GM21737 (cell line): ENCODE data around the gene MTCH1.
"Not testable (repeated sequence)": the region's sequence is repeated elsewhere in the genome, so short reads cannot be mapped to it uniquely, and the experiment has no call there.

Experiments used
- ATAC-seq: cut with Tn5 transposase; IDR thresholded peaks from one replicate; pipeline ENCODE4 v1.9.1; 2021; ENCODE audit warnings: mild to moderate bottlenecking, moderate library complexity; ENCODE audit not compliant: unreplicated experiment

MTCH1 gene

GRCh38 chr6:36997811-36998722, 12.1 kb upstream of the MTCH1 start:
- no peak for ATAC-seq

DNA sequence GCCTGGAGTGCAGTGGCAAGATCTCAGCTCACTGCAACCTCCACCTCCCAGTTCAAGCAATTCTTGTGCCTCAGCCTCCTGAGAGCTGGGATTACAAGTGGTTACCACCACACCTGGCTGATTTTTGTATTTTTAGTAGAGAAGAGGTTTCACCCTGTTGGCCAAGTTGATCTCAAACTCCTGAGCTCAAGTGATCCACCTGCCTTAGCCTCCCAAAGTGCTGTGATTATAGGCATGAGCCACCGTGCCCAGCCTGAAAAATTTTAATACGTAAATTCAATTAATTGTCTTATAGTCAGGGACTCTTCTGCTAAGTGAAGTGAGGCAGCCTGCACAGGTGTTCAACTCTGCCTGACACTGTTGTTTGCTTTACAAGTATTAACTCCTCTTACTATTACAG, 4.4 kb upstream of the MTCH1 start:
- not testable (repeated sequence) for ATAC-seq

DNA sequence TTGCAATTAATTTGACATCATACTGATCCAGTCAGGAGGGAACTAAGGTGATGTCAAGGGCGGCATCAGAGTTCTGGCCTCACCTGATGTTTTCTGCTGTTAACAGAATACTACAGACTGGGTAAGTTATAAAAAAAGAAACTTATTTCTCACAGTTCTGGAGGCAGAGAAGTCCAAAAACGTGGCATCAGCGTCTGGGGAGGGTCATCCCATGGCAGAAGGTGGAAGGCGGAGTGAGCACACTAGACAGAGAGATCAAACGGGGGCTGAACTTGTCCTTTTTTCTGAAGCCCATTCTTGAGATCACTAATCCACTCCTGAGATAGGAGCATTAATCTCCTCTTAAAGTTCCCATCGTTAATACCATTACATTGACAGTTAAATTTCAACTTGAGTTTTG, 3.3 kb upstream of the MTCH1 start:
- no peak for ATAC-seq

GRCh38 chr6:36986704-36987047, 680 bp upstream of the MTCH1 start:
- ATAC-seq: no peak

DNA sequence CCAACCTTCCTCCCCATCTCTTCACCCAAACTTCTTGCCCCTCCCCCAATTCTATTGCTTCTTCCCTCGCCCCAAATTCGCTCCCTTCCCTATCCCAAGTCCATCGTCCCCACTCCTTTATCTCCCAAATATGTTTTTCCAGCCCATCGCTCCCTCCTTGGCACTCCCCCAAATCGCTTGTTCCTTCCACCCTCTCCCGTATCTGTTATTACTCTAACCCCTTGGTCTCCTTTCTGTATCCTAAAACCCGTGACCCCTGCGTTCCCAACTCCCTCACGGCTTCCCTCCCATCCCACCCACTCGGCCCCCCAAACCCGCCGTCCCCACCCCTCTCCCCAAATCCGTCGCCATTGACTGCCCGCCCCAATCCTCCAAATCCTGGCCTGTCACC, 584 bp downstream of the MTCH1 start:
- ATAC-seq: no peak

DNA sequence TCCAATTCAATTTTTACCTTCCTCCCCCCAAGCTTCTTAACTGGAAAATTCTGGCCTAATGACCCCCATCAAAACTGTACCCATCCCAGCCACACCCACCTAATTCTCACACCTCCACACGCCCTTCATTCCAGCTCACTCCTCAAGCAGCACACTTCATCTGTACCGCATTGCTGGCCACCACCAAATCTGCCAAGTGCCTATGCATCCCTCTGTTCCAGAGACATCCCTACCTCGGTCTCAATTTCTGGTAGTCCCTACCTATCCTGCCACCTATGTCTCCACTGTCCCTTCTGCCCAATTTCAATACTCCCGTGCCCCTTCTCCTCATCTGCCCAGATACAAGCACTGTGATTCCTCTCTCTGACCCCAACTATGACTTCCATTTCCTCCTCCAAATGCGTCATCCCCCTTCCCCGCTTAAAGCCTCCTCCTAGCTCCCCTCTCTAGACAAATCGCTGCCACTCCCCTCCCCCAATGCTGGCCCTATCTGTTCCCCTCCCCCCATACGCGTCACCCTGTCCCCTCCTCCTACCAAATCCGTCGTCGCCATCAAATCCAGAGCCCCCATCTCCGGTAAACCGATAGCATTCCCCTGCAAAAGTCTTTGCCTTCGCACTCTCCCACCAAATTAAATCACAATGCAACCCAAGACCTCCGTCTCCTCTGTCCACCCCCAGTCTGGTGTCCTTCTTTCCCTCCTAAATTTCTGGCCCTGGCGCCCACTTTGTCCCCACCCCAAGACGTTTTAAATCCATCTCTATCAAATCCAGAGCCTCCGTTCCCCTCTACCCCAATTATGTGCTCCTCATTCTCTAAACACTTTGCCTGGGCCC, 1.2 kb downstream of the MTCH1 start:
- no peak for ATAC-seq

- no peak for ATAC-seq
These were observed 2.5 kb downstream of the MTCH1 start for GRCh38 chr6:36983538-36983937.

- no peak for ATAC-seq
These were observed 4.9 kb downstream of the MTCH1 start for GRCh38 chr6:36980876-36981619.

GRCh38 chr6:36980129-36980528, 5.9 kb downstream of the MTCH1 start:
- no peak for ATAC-seq

DNA sequence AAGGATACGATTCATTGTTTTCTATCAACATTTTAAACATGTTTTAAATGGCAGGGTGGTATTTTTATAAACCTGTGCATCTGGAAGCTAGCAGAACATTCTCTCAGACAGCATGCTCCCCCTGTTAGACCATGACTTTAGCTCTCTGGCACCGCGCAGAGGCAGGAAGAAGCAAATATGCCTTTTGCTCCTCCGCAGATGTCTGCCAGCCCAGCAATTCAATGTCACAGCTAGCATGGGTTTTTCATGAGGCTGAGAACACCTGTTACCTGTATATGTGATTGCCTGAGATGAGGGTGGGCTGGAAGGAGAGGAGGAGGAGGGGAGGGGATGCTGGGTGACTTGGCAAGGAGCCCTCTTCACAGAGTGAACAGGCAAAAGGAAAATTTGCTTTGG, 6.7 kb downstream of the MTCH1 start:
- no peak for ATAC-seq

DNA sequence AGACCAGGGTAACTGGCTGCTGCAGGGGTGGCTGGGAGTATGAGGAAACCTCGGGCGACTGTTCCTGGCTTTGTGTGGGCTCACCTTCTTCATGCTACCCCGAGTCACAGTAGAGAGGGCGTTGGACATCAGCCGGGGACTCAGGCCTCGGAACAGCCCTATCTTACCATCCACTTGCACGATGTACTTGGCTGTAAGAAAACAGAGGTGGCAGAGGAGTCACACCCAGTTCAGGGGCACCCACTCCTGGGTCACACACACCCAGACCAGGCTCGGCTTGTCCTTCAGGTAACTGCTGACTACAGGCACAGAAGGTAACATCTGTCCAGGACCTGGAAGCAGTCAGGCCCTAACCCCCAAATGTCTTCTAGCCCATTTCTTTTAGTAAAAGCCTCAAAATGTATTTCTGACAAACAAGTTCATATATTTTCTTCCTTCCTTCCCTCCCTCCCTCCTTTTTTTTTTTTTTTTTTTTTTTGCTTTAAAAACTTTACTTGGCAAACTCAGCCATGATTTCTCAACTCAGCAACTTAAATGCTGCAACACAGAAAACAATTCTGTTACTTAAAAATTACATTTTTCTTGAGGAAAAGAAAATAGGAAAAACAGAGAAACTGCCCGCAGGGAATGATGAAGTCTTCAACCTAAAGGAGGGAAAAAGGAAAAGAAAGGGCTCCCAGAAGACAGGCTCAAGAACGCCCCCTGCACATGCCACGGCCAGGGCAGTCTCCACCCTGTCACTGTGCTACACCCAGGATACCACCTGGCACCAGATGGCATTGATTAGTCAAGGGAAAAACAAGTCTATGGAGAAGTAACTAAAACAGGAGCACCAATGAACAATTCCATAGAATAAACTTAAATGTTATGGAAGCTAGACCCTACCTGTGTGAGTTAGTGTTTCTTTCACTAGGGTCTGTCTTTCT, 7.3 kb downstream of the MTCH1 start:
- ATAC-seq: no peak

- ATAC-seq: no peak
These were observed 8.5 kb downstream of the MTCH1 start for GRCh38 chr6:36977470-36977941.

DNA sequence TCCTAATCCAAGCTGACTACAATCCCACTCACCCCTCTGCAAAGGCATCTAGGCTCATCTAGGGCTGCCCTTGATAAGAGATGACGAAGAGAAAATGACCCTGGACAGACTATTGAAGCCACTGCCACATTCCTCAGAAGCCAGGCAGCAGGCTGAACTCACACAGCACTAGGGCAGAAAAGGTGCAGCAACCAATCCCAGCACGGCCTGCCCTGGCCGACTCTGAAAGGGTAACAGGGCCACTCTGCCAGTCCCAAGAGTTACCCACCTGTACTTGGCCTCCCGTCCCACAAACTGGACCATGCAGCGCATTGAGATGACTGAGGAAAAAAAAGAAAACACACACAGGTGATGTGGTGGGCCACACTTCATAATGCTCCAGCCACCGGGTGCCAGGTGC, 9.1 kb downstream of the MTCH1 start:
- ATAC-seq: no peak

- ATAC-seq: no peak
These were observed 9.5 kb downstream of the MTCH1 start for GRCh38 chr6:36976509-36976908.

- ATAC-seq: no peak
These were observed 10.1 kb downstream of the MTCH1 start for GRCh38 chr6:36976007-36976264.

DNA sequence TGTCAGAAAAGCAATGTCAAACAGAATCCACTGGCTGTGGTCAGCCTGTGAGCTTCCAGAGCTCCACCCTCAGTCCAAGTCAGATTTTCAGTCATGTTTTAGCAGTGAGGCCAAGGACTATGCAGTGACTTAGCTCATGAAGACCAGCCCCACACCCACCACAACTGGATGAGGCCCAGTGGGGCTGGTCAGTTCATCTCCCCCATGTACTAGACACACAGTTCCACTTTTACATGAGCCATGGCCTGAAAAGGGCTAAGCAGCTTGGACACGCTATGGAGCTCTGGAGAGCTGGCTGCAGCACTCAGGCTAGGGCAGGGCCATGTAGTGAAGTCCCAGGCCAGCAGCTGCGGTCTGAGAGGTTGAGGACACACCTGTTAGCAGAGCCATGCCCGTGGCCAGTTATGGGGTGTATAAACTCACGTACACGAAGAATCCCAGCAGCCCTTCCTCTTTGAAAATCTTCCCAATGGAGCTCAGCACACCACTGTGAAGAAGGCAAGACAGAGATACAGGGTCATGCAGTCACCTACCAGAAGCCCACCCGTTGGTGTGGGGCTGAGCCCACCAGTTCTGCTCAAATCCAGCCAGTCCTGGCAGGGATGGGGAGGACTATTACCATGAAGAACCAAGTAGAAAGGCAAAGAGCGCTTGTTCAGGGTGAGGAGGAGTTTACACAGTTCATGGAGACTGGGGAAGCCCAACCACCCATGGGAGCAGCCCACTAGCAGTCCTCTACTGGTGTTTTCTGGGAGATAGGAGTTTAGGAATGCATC, 10.6 kb downstream of the MTCH1 start:
- no peak for ATAC-seq

GRCh38 chr6:36973647-36974046, 12.3 kb downstream of the MTCH1 start:
- ATAC-seq: no peak

DNA sequence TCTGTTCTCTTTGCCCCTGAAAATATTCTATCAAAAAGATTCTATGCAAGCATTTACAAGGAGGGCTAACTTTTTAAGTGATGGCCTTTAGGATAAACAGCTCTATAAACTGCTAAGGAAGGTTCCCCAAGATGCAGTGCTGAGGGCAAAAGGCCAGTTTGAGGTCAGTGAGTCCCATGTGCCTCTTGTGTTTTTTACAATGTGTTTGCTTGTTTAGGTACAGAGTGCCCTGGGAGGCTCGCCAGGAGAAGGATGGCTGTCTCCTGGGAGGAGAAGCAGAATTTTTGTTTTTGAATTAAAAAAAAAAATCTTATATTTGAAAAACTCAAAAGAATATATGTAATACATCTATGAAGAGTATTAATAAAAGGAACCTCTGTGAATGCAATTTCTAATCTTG, 12.8 kb downstream of the MTCH1 start:
- no peak for ATAC-seq

DNA sequence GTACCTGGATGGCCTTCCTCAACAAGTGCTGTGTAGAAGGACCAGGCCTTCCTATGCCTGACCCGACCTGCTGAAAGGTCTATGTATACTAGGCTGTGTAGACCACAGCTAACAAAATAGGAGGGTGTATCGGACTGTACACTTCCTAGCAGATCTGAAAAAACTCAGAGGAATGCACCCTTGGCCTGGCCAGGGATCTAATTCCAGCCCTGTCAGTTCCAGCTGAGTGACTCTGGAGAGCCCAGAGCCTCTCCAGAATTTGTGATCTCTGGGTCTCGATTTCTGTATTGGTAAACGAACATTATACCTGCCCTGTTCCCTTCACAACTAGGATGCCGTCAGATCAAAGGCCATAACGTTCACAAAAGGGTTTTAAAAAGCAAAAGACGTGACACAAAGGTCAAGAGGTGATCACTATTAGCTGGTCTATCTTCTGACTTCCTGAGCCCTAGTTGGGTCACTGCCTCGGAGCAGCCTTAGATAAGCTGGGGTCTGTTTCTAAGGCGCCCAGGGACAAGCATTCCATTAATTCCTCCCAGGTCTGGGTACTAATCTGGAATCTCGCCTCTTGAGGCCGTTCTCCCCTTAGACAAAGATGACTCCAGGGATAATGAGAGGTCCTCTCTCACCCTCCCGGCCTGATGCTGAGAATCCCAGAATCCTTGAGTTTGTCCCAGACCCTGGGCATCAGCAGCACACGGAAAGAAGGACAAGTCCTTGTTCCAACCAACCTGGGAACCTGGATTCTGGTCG, 13.9 kb downstream of the MTCH1 start:
- no peak for ATAC-seq
